GM12878 (cell line): ENCODE results near the gene PKHD1. TPM values are rescaled to one million over a fixed set of nuclear protein-coding genes. Genes with fewer than 3 reads are reported as not detected.

Experiments used
- BACH1 ChIP-seq: fragments of 450-650 bp; IDR thresholded peaks from 2 replicates; pipeline ENCODE4 v1.6.1; 2017; ENCODE audit warnings: mild to moderate bottlenecking, borderline replicate concordance
- E2F8 ChIP-seq: fragments of 450-650 bp; IDR thresholded peaks from 2 replicates; pipeline ENCODE4 v1.6.1; 2018; ENCODE audit warnings: mild to moderate bottlenecking, low read depth, moderate library complexity; ENCODE audit not compliant: partially characterized antibody
- HDAC2 ChIP-seq: fragments of 200-600 bp; sonication (generic); IDR thresholded peaks from 2 replicates; pipeline ENCODE4 v1.6.1; 2017
- PKNOX1 ChIP-seq: fragments of 450-650 bp; IDR thresholded peaks from 2 replicates; pipeline ENCODE4 v1.6.1; 2016; ENCODE audit warnings: mild to moderate bottlenecking
- RELB ChIP-seq: fragments of 450-650 bp; IDR thresholded peaks from 2 replicates; pipeline ENCODE4 v1.6.1; 2017; ENCODE audit warnings: low read depth, mild to moderate bottlenecking, moderate library complexity
- SREBF1 ChIP-seq: IDR thresholded peaks from 2 replicates; pipeline ENCODE4 v1.6.1; 2012; ENCODE audit warnings: mild to moderate bottlenecking, low read length
- polyA plus RNA-seq, 11 experiments: library from polyadenylated mRNA; depleted of rRNA in 4 of 11; unstranded in 6 of 11; stranded (reverse) in 5 of 11; fragments of >200 nt; fragmentation: Nextera tagmentation in 4 of 11; fragmentation: Illumina TruSeq in 1 of 11; extraction: Ambion mirVana in 4 of 11; extraction: Trizol in 1 of 11; gene quantifications; 1 replicate in 1 of 11; 2 replicates in 10 of 11; pipeline versions ENCODE4 v1.2.1 to v1.2.3, GENCODE V29; 2011 to 2016; ENCODE audit warnings: inconsistent platforms in 2 of 11, missing spikeins in 2 of 11, low read depth in 1 of 11
- total RNA-seq, 4 experiments: library from RNA; depleted of rRNA in 3 of 4; stranded (reverse); fragments of >200 nt in 3 of 4; fragmentation: Illumina TruSeq in 1 of 4; extraction: Trizol in 1 of 4; gene quantifications; 2 replicates each; pipeline versions ENCODE4 v1.2.1 to v1.2.3, GENCODE V29; 2013 to 2021

PKHD1 gene
- total and polyA plus RNA-seq, 10 of the 15 experiments (the other 5 are each of a cell fraction or from before 2014, with no cell fraction given) = under 0.01 to 0.90 (median 0.02) TPM; not detected in 1

- TF ChIP-seq PKNOX1 = no peak
- no peak for TF ChIP-seq RELB
- TF ChIP-seq E2F8 = no peak
- no peak for TF ChIP-seq BACH1
- no peak for TF ChIP-seq SREBF1
- no peak for TF ChIP-seq HDAC2
- TF ChIP-seq, all 136 proteins: peak for 0
Observed at GRCh38 chr6:52053038-52053695, 34.2 kb downstream of the PKHD1 start (continued).
